Adrenal gland (tissue), 12 donors: Measurements from ENCODE around the gene SLCO1B1. TPM values are rescaled to one million over a fixed set of nuclear protein-coding genes. Genes with fewer than 3 reads are reported as not detected.

ENCODE experiments used
- DNase-seq, 7 donors: peaks; one replicate each; pipeline ENCODE4 v3.0.0-alpha.2; 2019 to 2020
- H3K27ac ChIP-seq, 5 donors: fragments of 200-600 bp; sonication (generic) in 4 of 5; 1 replicate in 3 of 5; 2 replicates in 2 of 5; pipeline versions ENCODE4 v1.5.1 to v1.8.0; 2016 to 2020; ENCODE audit warnings: mild to moderate bottlenecking in 1 of 5
- H3K27me3 ChIP-seq: fragments of 200-600 bp; 2 replicates; pipeline ENCODE4 v1.8.0; 2021
- H3K36me3 ChIP-seq, 2 donors: fragments of 200-600 bp; replicated peaks in 1 of 2; 1 replicate in 1 of 2; 2 replicates in 1 of 2; pipeline versions ENCODE4 v1.5.1 to v1.8.0; 2018 to 2022
- H3K4me1 ChIP-seq, 2 donors: fragments of 200-600 bp; replicated peaks in 1 of 2; 1 replicate in 1 of 2; 2 replicates in 1 of 2; pipeline versions ENCODE4 v1.5.1 to v1.8.0; 2018 to 2021
- H3K4me3 ChIP-seq, 4 donors: fragments of 200-600 bp; sonication (generic) in 3 of 4; one replicate each; pipeline ENCODE4 v1.5.1; 2016 to 2018
- H3K9me3 ChIP-seq, 3 donors: fragments of 200-600 bp; sonication (generic) in 1 of 3; replicated peaks in 1 of 3; 1 replicate in 2 of 3; 2 replicates in 1 of 3; pipeline versions ENCODE4 v1.5.1 to v1.8.0; 2016 to 2021
- CTCF ChIP-seq, 6 experiments: fragments of 450-650 bp in 4 of 6; fragments of 200-600 bp in 2 of 6; sonication (generic) in 1 of 6; IDR thresholded peaks; 1 replicate in 5 of 6; 2 replicates in 1 of 6; pipeline versions ENCODE4 v1.5.1 to v1.8.0; 2016 to 2021; ENCODE audit warnings: antibody characterized with exemption in 6 of 6, mild to moderate bottlenecking in 2 of 6, moderate library complexity in 1 of 6
- POLR2A ChIP-seq, 2 donors: fragments of 450-650 bp; IDR thresholded peaks; one replicate each; pipeline ENCODE4 v1.6.1; 2017; ENCODE audit warnings: antibody characterized with exemption in 2 of 2, mild to moderate bottlenecking in 2 of 2, moderate library complexity in 1 of 2
- WGBS, 4 donors: extraction: QIAGEN DNeasy Blood & Tissue Kit in 2 of 4; methylation state at CpG; one replicate each; pipeline versions ENCODE4 v1.1.5 to v1.1.7; 2013 to 2017; 5-methylcytosine and 5-hydroxymethylcytosine counted together
- intact Hi-C, 2 donors: fragments of 100-400 bp; cut with DNase I; formaldehyde crosslinking; loops; one replicate each; pipeline versions ENCODE4 v1.14.1 to v1.15.0; 2022 to 2023
- polyA plus RNA-seq, 3 donors: library from polyadenylated mRNA; stranded (reverse); fragments of 200-250 nt in 2 of 3; fragments of 350-450 nt in 1 of 3; fragmentation: Illumina TruSeq in 1 of 3; extraction: RNeasy Lipid Tissue Mini Kit (QIAGEN cat#74804) in 1 of 3; gene quantifications; one replicate each; pipeline ENCODE4 v1.2.3, GENCODE V29; 2013 to 2014
- total RNA-seq, 9 donors: library from RNA; depleted of rRNA in 4 of 9; stranded (reverse); fragments of >200 nt in 4 of 9; fragments of 120-200 nt in 1 of 9; fragmentation: NEBNext Ultra II Directional in 1 of 9; extraction: Animal tissue kit (Norgen Biotek cat#: 25700) in 1 of 9; gene quantifications; one replicate each; pipeline versions ENCODE4 v1.1.0 to v1.2.4, GENCODE V29; 2013 to 2023
- donor health status: healthy with polysubstance abuse.
- donor health status: Bipolar disorder and iron deficiency.
- donor health status: DM: yes; HTN: yes; CAD: no.
- donor health status: DM: no; HTN: no; CAD: no.
- donor health status: DM: no; HTN: no; CAD: no.
- donor health status: DM: yes; HTN: yes; CAD: no.

SLCO1B1 gene
- total and polyA plus RNA-seq, 12 donors = not detected

GRCh38 chr12:21223930-21224329, 92.9 kb downstream of the SLCO1B1 start:
- Histone ChIP-seq H3K27me3 (no peaks in the 10 kb centered on the region), H3K4me3 (no peak overlapping the region), H3K36me3 (no peaks in the 10 kb centered on the region), H3K27ac (no peak overlapping the region), H3K4me1 (no peaks in the 10 kb centered on the region), H3K9me3 (no peaks in the 10 kb centered on the region)
- no peak for TF ChIP-seq POLR2A (IDR thresholded peaks at IDR 0.05)
- TF ChIP-seq CTCF (IDR thresholded peaks at IDR 0.05) = no peak
- DNase-seq = no peak
- intact Hi-C loops = no loop called here

GRCh38 chr12:21234395-21234794, 103.4 kb downstream of the SLCO1B1 start:
- H3K9me3 ChIP-seq = no peaks in the 10 kb centered on the region
- no peaks in the 10 kb centered on the region for H3K36me3 ChIP-seq
- H3K27ac ChIP-seq = no peak overlapping the region
- no peaks in the 10 kb centered on the region for H3K27me3 ChIP-seq
- H3K4me3 ChIP-seq = no peak overlapping the region
- intact Hi-C loops = no loop called here
- TF ChIP-seq CTCF (IDR thresholded peaks at IDR 0.05) (no peak), POLR2A (IDR thresholded peaks at IDR 0.05) (no peak)
- no peaks in the 10 kb centered on the region for H3K4me1 ChIP-seq
- WGBS, 4 donors = 70 to 85% (median 80%) methylated on average over 5 of the region's 5 CpGs
- DNase-seq = no peak

- H3K4me1 ChIP-seq = no peaks in the 10 kb centered on the region
- intact Hi-C loops = no loop called here
- DNase-seq = peak in 1 of 7 donors; percentile 2
- no peaks in the 10 kb centered on the region for H3K36me3 ChIP-seq
- no peaks in the 10 kb centered on the region for H3K9me3 ChIP-seq
- WGBS, 4 donors = 33 to 53% (median 43%) methylated on average over 4 of the region's 4 CpGs
- H3K27ac ChIP-seq = no peak overlapping the region
- H3K27me3 ChIP-seq = no peaks in the 10 kb centered on the region
- no peak for TF ChIP-seq POLR2A (IDR thresholded peaks at IDR 0.05)
- H3K4me3 ChIP-seq = no peak overlapping the region
These were observed 108.9 kb downstream of the SLCO1B1 start for GRCh38 chr12:21239866-21240265.

- no peak overlapping the region for H3K27ac ChIP-seq
- TF ChIP-seq POLR2A (IDR thresholded peaks at IDR 0.05) = no peak
- no peak for TF ChIP-seq CTCF (IDR thresholded peaks at IDR 0.05)
- no peaks in the 10 kb centered on the region for H3K4me1 ChIP-seq
- intact Hi-C loops = no loop called here
- H3K4me3 ChIP-seq = no peak overlapping the region
- H3K9me3 ChIP-seq = no peaks in the 10 kb centered on the region
- H3K27me3 ChIP-seq = no peaks in the 10 kb centered on the region
- no peak for DNase-seq
- WGBS, 4 donors = 50 to 79% (median 57%) methylated on average over 1 of the region's 1 CpG
- H3K36me3 ChIP-seq = no peaks in the 10 kb centered on the region
These were observed 117.7 kb downstream of the SLCO1B1 start for GRCh38 chr12:21248679-21249078.

- 81 to 84% (median 82%) methylated on average over 5 of the region's 5 CpGs for WGBS, 4 donors
- DNase-seq = no peak
These were observed 121.1 kb downstream of the SLCO1B1 start for GRCh38 chr12:21252070-21252469.

More at GRCh38 chr12:21252070-21252469, 121.1 kb downstream of the SLCO1B1 start:
- H3K27me3 ChIP-seq = no peaks in the 10 kb centered on the region
- H3K27ac ChIP-seq = no peak overlapping the region
- TF ChIP-seq POLR2A (IDR thresholded peaks at IDR 0.05) (no peak), CTCF (IDR thresholded peaks at IDR 0.05) (no peak)
- no peak overlapping the region for H3K4me3 ChIP-seq
- H3K4me1 ChIP-seq = no peaks in the 10 kb centered on the region
- intact Hi-C loops = no loop called here
- H3K9me3 ChIP-seq = no peaks in the 10 kb centered on the region
- H3K36me3 ChIP-seq = no peaks in the 10 kb centered on the region
